GM21825 (cell line): ENCODE data around the gene BSDC1.

Experiments used
- ATAC-seq: cut with Tn5 transposase; IDR thresholded peaks from one replicate; pipeline ENCODE4 v1.9.1; 2021; ENCODE audit warnings: mild to moderate bottlenecking, moderate library complexity; ENCODE audit not compliant: unreplicated experiment

BSDC1 gene

GRCh38 chr1:32338637-32339145, 55.5 kb downstream of the BSDC1 start:
- no peak for ATAC-seq

- ATAC-seq = no peak
These were observed 56.2 kb downstream of the BSDC1 start for GRCh38 chr1:32337855-32338636.

- peak; percentile 32 for ATAC-seq
These were observed 57.1 kb downstream of the BSDC1 start for GRCh38 chr1:32336963-32337675.

GRCh38 chr1:32336591-32336932, 57.7 kb downstream of the BSDC1 start:
- no peak for ATAC-seq

GRCh38 chr1:32335790-32336590, 58.3 kb downstream of the BSDC1 start, which contains the start of gene MARCKSL1:
TSS of gene MARCKSL1 (minus strand) at chr1:32336233. CDS start at chr1:32336033, 200 bp downstream.
- peak; percentile 40 for ATAC-seq

DNA sequence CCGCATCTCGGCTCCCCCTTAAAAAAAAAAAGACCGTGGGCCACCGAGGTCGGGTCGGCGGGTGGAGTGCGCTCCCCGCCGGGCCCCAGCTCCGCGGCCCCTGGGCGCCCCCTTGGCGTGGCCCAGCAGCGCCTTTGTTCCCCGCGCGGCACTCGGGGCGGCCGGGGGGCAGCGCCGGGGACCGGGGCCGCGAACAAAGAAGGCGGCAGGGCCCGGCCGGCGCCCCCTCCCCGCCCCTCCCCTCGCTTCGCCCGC, 58.8 kb downstream of the BSDC1 start:
- no peak for ATAC-seq

DNA sequence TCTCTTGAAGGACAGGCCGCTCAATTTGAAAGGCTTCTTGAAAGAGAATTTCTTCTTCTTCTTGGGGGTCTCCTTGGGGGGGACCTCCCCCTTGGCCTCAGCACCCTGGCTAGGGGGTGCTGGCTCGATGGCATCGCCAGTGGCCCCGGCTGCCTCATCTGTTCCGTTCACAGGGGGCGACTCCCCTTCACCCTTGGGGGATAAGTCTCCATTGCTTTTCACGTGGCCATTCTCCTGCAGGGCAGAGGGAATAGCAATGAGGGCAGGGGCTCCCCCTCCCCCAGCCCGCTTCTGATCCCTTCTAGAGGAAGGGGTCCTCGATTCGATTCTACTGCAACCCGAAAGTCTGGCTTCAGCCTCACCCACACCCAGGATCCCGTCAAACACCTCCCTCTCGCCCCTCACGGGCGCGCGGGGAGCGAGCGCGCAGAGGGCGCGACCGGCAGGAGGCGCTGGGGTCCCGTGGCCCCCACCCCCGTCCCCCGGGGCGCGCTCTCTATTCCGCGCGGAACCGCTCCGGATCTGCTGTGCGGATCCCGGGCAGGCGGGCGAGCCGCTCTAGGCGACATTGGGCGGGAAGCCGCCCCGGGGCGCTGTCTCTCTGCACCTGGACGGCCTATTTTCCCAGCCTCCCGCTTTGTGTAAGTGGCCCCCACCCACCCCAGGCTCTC, 59.2 kb downstream of the BSDC1 start:
- ATAC-seq = no peak

DNA sequence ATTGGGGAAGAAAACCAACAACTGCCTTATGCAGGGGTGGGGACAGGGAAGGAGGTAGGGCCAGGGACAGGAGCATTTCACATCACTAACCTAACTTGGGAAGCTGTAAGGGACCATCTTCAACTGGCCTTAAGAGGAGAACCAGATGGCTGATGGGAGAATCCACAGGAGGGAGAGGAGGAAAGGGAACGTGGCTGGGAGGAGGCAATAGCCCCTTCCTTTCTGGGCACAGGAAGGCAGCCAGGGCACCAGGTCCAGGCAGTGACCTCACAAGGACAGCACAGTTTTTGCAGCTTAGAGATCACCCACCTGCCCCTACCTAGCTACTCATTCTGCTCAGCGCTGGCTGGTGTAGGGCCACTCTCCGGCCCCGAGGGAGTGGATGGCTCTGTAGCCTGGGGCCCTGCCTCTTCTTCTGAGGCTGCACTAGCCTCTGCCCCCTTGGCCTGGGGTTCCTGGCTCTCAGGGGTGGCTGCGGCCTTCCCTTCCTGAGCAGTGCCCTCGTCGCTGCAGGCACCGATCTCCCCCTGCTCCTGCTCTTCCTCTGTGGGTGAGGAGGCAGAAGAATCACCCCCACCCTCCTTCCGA, 59.9 kb downstream of the BSDC1 start:
- ATAC-seq = no peak

DNA sequence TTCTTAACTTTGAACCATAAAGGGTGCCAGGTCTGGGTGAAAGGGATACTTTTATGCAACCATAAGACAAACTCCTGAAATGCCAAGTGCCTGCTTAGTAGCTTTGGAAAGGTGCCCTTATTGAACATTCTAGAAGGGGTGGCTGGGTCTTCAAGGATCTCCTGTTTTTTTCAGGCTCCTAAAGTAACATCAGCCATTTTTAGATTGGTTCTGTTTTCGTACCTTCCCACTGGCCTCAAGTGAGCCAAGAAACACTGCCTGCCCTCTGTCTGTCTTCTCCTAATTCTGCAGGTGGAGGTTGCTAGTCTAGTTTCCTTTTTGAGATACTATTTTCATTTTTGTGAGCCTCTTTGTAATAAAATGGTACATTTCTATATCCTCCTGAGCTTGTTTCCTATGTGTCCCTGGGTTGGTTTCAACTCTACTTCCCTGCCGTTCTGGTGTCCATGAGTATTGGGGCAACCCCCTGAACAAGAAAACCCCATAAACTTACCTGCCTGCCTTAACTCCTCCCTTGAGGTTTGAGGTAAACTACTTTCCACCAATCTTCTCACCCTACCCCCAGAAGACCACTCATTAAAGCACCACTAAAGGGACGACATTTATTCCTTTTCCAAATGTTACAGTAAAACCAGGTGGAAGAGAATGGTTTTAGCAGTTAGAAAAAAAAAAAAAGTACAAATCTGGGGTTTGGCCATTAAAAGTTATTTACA, 60.8 kb downstream of the BSDC1 start:
- ATAC-seq = no peak

DNA sequence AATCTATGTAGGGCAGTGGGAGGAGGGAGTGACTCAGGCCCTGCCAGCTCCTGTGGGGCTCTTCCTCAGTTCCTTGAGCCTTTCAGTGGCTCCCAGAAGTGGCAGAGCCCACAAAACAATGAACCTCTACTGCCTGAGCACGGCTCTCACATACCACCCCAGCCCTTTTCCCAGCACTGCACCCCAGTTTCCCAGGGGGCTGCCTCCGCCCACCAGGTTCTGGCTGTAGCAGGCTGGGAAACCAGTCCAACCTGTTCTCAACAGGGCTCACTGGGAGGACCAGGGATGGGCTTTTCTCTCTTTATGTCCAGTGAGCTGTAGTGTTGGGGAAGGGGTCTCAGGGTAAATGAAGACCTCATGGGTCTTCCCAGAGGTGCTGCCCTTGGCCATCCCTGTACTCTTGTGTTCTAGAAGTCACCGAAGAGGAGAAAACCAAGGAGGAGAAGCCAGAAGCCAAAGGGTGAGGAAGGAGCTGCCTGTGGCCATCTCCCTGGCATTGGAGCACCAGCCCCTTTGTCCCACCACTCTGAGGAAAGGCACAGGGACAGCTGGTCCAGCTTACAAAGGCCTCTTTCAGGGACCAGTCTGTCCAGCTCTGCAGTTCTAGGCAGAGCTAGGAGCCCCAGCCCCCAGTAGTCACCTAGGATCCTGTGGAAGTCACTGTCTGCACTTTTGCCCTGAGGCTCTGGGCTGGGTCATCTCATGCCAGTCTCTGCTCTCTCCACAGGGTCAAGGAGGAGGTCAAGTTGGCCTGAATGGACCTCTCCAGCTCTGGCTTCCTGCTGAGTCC, 61.8 kb downstream of the BSDC1 start:
- ATAC-seq = no peak

DNA sequence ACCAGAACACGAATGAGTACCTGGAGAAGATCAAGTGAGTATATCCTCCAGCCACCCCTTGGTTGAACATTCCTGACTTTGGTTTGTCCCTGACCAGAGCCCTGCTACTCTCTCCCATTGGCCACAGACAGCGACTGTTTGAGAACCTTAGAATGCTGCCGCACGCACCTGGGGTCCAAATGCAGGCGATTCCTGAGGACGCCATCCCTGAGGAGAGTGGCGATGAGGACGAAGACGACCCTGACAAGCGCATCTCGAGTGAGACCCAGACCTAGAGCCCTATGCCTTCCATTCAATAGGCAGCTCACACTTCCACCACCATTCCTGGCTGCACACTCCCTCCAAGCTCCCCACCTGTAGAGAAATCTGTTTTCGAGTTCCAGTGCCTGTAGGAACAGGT, 62.7 kb downstream of the BSDC1 start:
- ATAC-seq = no peak

DNA sequence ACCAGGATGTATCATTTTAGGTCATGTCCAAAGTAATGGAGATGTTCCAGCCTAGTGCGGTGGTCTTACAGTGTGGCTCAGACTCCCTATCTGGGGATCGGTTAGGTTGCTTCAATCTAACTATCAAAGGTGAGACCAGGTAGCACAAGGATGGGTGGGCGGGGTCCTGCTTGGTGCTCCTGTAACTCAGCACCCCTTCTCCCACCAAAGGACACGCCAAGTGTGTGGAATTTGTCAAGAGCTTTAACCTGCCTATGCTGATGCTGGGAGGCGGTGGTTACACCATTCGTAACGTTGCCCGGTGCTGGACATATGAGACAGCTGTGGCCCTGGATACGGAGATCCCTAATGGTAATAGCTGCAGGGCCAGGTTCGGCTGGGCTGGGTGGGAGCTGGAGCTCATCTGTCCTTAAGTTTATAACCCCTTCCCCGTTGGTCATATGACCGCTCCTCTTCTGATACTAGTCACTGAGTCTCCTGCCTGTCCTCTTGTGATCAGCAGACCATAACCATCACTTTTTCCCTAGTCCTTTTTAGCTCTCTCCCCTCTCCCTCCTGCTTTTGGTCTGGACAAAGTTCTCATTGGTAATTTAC, 63.6 kb downstream of the BSDC1 start:
- ATAC-seq = no peak

DNA sequence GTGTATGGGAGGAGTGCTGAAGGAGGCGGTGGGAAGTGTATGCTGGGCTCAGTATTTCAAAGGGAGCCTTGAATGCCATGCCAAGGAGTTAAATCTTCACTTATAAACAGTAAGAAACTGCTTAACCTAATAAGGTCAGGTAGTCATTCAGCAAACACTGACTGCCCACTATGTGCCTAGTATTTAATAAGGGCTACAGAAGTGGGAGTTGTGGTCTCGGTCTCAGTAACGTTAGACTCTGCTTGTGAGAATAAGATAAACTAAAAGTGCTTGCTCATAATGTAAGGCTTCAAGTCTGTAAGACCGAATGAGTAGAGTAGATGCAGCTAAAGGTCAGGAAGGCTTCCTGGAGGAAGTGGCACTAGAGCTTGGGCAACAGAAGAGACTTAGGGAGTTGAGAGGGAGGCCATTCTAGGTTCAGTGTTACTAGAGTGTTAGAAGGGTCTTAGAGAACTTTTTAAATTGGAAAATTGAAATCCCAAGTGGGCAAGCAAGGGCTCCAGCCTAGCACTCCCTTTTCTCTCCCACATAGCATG, 64.2 kb downstream of the BSDC1 start:
- ATAC-seq = no peak

DNA sequence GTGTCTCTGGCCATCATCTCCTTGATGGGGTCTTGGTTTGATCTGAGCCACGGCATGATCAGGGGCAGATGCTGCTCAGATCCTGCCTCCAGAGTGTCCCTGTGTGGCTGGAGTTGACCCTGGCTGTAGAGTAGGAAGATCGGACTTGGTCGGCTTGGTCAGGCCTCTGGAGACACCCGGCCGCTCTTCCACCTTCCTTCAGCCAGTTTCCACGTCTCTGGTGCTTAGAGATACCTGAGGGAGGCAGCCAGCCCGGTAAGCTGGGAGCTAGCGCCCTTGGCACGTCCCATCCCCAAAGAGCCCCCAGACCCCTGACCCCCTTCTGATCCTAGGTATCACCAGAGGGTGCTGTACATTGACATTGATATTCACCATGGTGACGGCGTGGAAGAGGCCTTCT, 67.0 kb downstream of the BSDC1 start:
- no peak for ATAC-seq

DNA sequence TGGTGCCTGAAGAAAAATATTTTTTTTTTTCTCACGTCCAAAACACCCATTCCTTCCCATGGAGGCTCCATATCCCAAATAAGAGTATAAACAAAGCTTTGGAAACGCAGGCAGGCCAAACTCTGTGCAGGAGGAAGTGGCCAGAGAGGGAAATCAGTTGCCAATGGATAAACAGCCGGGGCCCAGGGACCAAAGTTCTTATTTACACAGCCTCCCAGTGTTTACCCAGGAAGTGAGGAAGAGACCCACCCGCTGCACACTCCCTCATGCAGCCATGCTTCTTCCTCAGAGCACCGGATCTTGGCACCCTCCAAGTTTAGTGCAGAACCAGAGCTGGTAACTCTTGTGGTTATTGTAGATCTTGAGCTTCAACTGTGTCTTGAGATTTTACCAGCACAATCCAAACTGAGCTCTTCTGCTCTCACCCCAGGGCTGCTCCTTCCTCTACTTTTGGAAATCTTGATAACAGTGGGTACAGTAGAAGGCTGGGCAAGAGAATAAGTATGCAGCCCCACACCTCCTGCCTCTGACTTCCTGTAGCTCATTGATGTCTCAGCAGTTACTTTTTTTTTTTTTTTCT, 72.4 kb downstream of the BSDC1 start:
- no peak for ATAC-seq

DNA sequence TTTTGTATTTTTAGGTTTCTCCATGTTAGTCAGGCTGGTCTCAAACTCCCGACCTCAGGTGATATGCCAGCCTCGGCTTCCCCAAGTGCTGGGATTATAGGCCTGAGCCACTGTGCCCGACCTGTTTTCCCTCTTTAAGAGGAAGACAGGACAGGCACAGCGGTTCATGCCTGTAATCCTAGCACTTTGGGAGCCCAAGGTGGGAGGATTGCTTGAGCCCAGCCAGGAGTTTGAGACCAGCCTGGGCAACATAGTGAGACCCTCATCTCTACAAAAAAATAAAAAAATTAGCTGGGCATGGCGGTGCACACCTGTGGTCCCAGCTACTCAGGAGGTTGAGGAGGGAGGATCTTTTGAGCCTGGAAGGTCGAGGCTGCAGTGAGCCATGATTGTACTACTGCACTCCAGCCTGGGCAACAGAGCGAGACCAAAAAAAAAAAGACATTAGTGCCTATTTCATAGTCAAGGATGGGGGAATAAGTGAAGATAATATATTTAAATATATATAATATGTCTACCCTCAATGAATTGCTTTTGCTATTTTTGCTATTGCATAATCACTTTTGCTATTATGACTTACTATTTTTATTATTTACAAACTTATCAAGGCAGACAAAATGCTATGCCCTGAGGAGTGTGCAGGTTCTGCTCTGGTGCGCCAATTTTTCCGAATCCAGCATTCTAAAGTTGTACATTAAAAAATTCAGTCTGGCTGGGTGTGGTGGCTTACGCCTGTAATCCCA, 75.9 kb downstream of the BSDC1 start:
- ATAC-seq = no peak

- no peak for ATAC-seq
These were observed 77.4 kb downstream of the BSDC1 start for GRCh38 chr1:32316903-32317277.
